ENCODE results near the gene ADPGK. TPM values are rescaled to one million over a fixed set of nuclear protein-coding genes. Genes with fewer than 3 reads are reported as not detected.

The ADPGK gene
- total RNA-seq, 1 donor from 2014 or later, result 74.2 TPM

DNA sequence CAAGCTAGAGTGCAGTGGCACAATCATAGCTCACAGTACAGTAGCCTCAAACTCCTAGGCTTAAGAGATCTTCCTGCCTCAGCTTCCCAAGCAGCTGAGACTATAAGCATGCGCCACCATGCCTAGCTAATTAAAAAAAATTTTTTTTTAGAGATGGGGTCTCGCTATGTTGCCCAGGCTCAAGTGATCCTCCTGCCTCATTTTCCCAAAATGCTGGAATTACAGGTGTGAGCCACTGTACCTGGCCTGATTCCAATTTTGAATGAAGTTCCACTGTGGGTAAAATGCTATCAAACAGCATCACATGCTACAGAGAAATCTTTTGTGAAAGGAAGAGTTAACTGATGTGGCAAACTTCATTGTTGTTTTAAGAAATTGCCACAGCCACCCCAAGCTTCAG lies 17.5 kb downstream of the ADPGK start:
- H3K36me3 ChIP-seq, result peaks cover 68% of the 10 kb centered on the region
- peaks cover 8% of the 10 kb centered on the region for H3K9me3 ChIP-seq
- DNase-seq (no peak), ATAC-seq (no peak)
- no peak overlapping the region for H3K27ac ChIP-seq
- no peaks in the 10 kb centered on the region for H3K4me1 ChIP-seq
- TF ChIP-seq, protein P1, sequence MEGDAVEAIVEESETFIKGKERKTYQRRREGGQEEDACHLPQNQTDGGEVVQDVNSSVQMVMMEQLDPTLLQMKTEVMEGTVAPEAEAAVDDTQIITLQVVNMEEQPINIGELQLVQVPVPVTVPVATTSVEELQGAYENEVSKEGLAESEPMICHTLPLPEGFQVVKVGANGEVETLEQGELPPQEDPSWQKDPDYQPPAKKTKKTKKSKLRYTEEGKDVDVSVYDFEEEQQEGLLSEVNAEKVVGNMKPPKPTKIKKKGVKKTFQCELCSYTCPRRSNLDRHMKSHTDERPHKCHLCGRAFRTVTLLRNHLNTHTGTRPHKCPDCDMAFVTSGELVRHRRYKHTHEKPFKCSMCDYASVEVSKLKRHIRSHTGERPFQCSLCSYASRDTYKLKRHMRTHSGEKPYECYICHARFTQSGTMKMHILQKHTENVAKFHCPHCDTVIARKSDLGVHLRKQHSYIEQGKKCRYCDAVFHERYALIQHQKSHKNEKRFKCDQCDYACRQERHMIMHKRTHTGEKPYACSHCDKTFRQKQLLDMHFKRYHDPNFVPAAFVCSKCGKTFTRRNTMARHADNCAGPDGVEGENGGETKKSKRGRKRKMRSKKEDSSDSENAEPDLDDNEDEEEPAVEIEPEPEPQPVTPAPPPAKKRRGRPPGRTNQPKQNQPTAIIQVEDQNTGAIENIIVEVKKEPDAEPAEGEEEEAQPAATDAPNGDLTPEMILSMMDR (IDR thresholded peaks at IDR 0.05), result no peak
- H3K27me3 ChIP-seq, result no peaks in the 10 kb centered on the region
- intact Hi-C loops (cut with DNase I), result no loop called here
- H3K4me3 ChIP-seq, result no peak overlapping the region

DNA sequence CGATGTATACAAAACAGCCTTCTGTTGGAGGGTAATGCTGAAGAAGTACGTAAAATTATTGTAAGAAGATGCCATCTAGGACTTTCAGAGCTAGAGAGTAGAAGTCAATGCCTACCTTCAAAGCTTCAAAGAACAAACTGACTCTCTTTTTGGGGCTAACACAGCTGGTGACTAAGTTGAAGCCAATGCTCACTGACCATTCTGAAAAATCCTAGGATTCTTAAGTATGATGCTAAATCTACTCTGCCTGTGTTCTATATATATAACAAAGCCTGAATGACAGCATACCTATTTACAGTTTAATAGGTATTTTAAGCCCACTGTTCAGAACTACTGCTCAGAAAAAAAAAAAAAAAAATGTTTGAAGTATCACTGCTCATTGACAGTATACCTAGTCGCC lies 18.9 kb downstream of the ADPGK start:
- H3K4me1 ChIP-seq, result no peaks in the 10 kb centered on the region
- peaks cover 8% of the 10 kb centered on the region for H3K9me3 ChIP-seq
- DNase-seq (no peak), ATAC-seq (no peak)
- no peak overlapping the region for H3K4me3 ChIP-seq
- H3K36me3 ChIP-seq, result peaks cover 68% of the 10 kb centered on the region
- TF ChIP-seq, protein P1 (IDR thresholded peaks at IDR 0.05), result no peak
- H3K27ac ChIP-seq, result no peak overlapping the region
- intact Hi-C loops (cut with DNase I), result no loop called here
- H3K27me3 ChIP-seq, result no peaks in the 10 kb centered on the region

DNA sequence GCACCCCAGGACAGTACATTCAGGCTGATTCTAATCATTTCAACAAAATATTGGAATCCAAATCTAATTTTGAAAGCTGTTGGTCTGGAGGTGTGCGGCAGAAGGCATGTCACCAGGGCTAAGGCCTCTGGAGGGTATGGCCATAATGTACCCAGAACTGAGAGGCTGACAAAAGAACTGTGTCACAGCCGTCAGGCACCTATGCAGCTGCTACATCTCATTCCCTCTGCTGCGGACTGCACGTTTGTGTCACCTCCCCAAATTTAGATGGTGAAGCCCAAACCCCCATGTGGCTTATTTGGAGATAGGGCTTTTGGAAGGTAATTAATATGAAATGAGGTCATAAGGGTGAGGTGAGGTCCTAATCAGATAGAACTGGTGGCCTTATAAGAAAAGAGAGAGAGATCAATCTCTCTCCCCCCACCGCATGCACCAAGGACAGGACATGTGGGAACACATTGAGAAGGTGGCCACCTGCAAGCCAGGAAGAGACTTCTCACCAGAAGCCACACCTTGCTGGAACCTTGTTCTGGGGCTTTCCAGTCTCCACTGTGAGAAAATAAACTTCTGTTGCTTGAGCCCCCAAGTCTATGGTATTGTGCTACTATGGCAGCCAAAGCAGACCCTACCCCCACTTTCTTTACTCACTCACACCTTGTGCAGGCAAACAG lies 22.8 kb downstream of the ADPGK start:
- no peak overlapping the region for H3K27ac ChIP-seq
- no peaks in the 10 kb centered on the region for H3K27me3 ChIP-seq
- H3K36me3 ChIP-seq, result peaks cover 85% of the 10 kb centered on the region
- H3K9me3 ChIP-seq, result no peaks in the 10 kb centered on the region
- no peak for ATAC-seq
- no peak overlapping the region for H3K4me3 ChIP-seq
- DNase-seq, result no peak
- intact Hi-C loops (cut with DNase I), result no loop called here
- TF ChIP-seq, protein P1 (IDR thresholded peaks at IDR 0.05), result no peak
- no peaks in the 10 kb centered on the region for H3K4me1 ChIP-seq

- intact Hi-C loops (cut with DNase I), result no loop called here
These were observed 25.4 kb downstream of the ADPGK start for GRCh38 chr15:72758182-72758581.

GRCh38 chr15:72754096-72754495 lies 29.5 kb downstream of the ADPGK start:
- H3K4me1 ChIP-seq, result no peaks in the 10 kb centered on the region
- intact Hi-C loops (cut with DNase I), result no loop called here
- TF ChIP-seq, protein P1 (IDR thresholded peaks at IDR 0.05), result no peak
- ATAC-seq, result no peak
- no peaks in the 10 kb centered on the region for H3K27me3 ChIP-seq
- no peak overlapping the region for H3K27ac ChIP-seq
- no peaks in the 10 kb centered on the region for H3K9me3 ChIP-seq
- H3K36me3 ChIP-seq, result peaks cover 82% of the 10 kb centered on the region
- no peak for DNase-seq
- no peak overlapping the region for H3K4me3 ChIP-seq

More at GRCh38 chr15:72758182-72758581, 25.4 kb downstream of the ADPGK start:
- H3K4me3 ChIP-seq, result no peak overlapping the region
- no peak for ATAC-seq
- H3K36me3 ChIP-seq, result peaks cover 92% of the 10 kb centered on the region
- H3K27ac ChIP-seq, result no peak overlapping the region
- no peak for DNase-seq
- H3K9me3 ChIP-seq, result no peaks in the 10 kb centered on the region
- no peaks in the 10 kb centered on the region for H3K27me3 ChIP-seq
- TF ChIP-seq, protein P1 (IDR thresholded peaks at IDR 0.05), result no peak
- H3K4me1 ChIP-seq, result no peaks in the 10 kb centered on the region
